HG03521 (cell line): Measurements from ENCODE around the gene ZCCHC10.

Experiments used
- ATAC-seq: cut with Tn5 transposase; IDR thresholded peaks from one replicate; pipeline ENCODE4 v1.9.1; 2021; ENCODE audit warnings: mild to moderate bottlenecking, moderate library complexity; ENCODE audit not compliant: unreplicated experiment

ZCCHC10 gene

GRCh38 chr5:133025804-133026663 is at the start of gene ZCCHC10:
TSS of gene ZCCHC10 (minus strand) at chr5:133026549. CDS start at chr5:133026537, 12 bp downstream.
- ATAC-seq: peak; percentile 94

GRCh38 chr5:133075572-133076536 is 49.5 kb upstream of the ZCCHC10 start:
- ATAC-seq: no peak

- no peak for ATAC-seq
Observed at GRCh38 chr5:133072021-133072420, 45.7 kb upstream of the ZCCHC10 start.

- ATAC-seq: no peak
Observed at GRCh38 chr5:133066045-133066444, 39.7 kb upstream of the ZCCHC10 start.

- ATAC-seq: no peak
Observed at GRCh38 chr5:133065471-133065870, 39.1 kb upstream of the ZCCHC10 start.

GRCh38 chr5:133063965-133064364 is 37.6 kb upstream of the ZCCHC10 start:
- ATAC-seq: no peak

GRCh38 chr5:133062276-133062675 is 35.9 kb upstream of the ZCCHC10 start:
- ATAC-seq: no peak

GRCh38 chr5:133059621-133060020 is 33.3 kb upstream of the ZCCHC10 start:
- no peak for ATAC-seq

- ATAC-seq: no peak
Observed at GRCh38 chr5:133056891-133057290, 30.5 kb upstream of the ZCCHC10 start.

GRCh38 chr5:133054697-133055471 is 28.5 kb upstream of the ZCCHC10 start:
- no peak for ATAC-seq

- ATAC-seq: no peak
Observed at GRCh38 chr5:133053448-133053847, 27.1 kb upstream of the ZCCHC10 start.

GRCh38 chr5:133052317-133053175 is 26.2 kb upstream of the ZCCHC10 start:
- peak; percentile 30 for ATAC-seq

GRCh38 chr5:133051542-133052316 is 25.4 kb upstream of the ZCCHC10 start, which contains the start of gene HSPA4:
TSS of gene HSPA4 (plus strand) at chr5:133052013. CDS start at chr5:133052251, 238 bp downstream.
- ATAC-seq: peak; percentile 80

GRCh38 chr5:133051061-133051541 is 24.8 kb upstream of the ZCCHC10 start:
- no peak for ATAC-seq

GRCh38 chr5:133050521-133050920 is 24.2 kb upstream of the ZCCHC10 start:
- no peak for ATAC-seq

GRCh38 chr5:133049726-133050048 is 23.3 kb upstream of the ZCCHC10 start:
- ATAC-seq: no peak

- no peak for ATAC-seq
Observed at GRCh38 chr5:133048993-133049725, 22.8 kb upstream of the ZCCHC10 start.

GRCh38 chr5:133047404-133047803 is 21.1 kb upstream of the ZCCHC10 start:
- ATAC-seq: no peak
